Fibroblast of lung (primary cell): ENCODE measurements around the gene KDM6B.

Experiments
- CTCF ChIP-seq, 2 donors: IDR thresholded peaks in 1 of 2; conservative IDR thresholded peaks in 1 of 2; 1 replicate in 1 of 2; 2 replicates in 1 of 2; pipeline ENCODE4 v1.5.1; 2011 to 2012; ENCODE audit warnings: low read length in 2 of 2, control low read depth in 1 of 2, inconsistent platforms in 1 of 2, low read depth in 1 of 2, mild to moderate bottlenecking in 1 of 2
- EZH2 ChIP-seq: IDR thresholded peaks from 2 replicates; pipeline ENCODE4 v1.5.1; 2012; ENCODE audit warnings: low read length, control low read depth, mild to moderate bottlenecking; ENCODE audit errors: missing control alignments

- TF ChIP-seq CTCF (conservative IDR thresholded peaks at IDR 0.05 in 1 of 2, IDR thresholded peaks at IDR 0.05 in 1 of 2; ENCODE audit: low read depth in 1 of 2, low read length in 2 of 2): no peak
- TF ChIP-seq EZH2: no peak
These were observed 23.9 kb downstream of the KDM6B start, which contains the start of gene CYB5D1 for GRCh38 chr17:7857713-7858521.
